UCSD-AML1 (cell line): Measurements from ENCODE around the gene UCP2.
"Not testable (repeated sequence)": the region's sequence is repeated elsewhere in the genome, so short reads cannot be mapped to it uniquely, and the experiment has no call there.

Experiments
- DNase-seq: peaks from one replicate; lab custom pipeline; 2025; ENCODE audit not compliant: unreplicated experiment; lab: John Stamatoyannopoulos, UW

Gene UCP2

GRCh38 chr11:73996161-73996747 is 13.6 kb upstream of the UCP2 start:
- no peak for DNase-seq

GRCh38 chr11:73995731-73996130 is 13.1 kb upstream of the UCP2 start:
- DNase-seq, result no peak

- DNase-seq, result no peak
Observed at GRCh38 chr11:73995247-73995646, 12.6 kb upstream of the UCP2 start.

GRCh38 chr11:73991471-73992006 is 8.9 kb upstream of the UCP2 start:
- DNase-seq, result no peak

- DNase-seq, result no peak
Observed at GRCh38 chr11:73990730-73991129, 8.1 kb upstream of the UCP2 start.

- no peak for DNase-seq
Observed at GRCh38 chr11:73989156-73989555, 6.5 kb upstream of the UCP2 start.

GRCh38 chr11:73988227-73988626 is 5.6 kb upstream of the UCP2 start:
- no peak for DNase-seq

- not testable (repeated sequence) for DNase-seq
Observed at GRCh38 chr11:73985661-73986060, 3.0 kb upstream of the UCP2 start.

GRCh38 chr11:73983741-73984538 is 1.3 kb upstream of the UCP2 start:
- DNase-seq, result no peak

GRCh38 chr11:73982990-73983740 is 522 bp upstream of the UCP2 start:
- DNase-seq, result peak; percentile 95

- DNase-seq, result no peak
Observed at GRCh38 chr11:73981051-73981805, 1.4 kb downstream of the UCP2 start.

- DNase-seq, result peak; percentile 57
Observed at GRCh38 chr11:73980001-73980961, 2.4 kb downstream of the UCP2 start.

GRCh38 chr11:73978576-73979086 is 4.0 kb downstream of the UCP2 start:
- DNase-seq, result no peak

GRCh38 chr11:73977856-73978519 is 4.7 kb downstream of the UCP2 start:
- DNase-seq, result no peak

- no peak for DNase-seq
Observed at GRCh38 chr11:73976451-73977151, 6.0 kb downstream of the UCP2 start.

- DNase-seq, result no peak
Observed at GRCh38 chr11:73975479-73975757, 7.2 kb downstream of the UCP2 start.

- DNase-seq, result no peak
Observed at GRCh38 chr11:73974604-73975478, 7.8 kb downstream of the UCP2 start.
